DOHH2 (cell line): ENCODE data around the gene ARFIP2.

Source experiments
- H3F3A ChIP-seq: fragments of 200-600 bp; sonication (generic), shearing (Covaris generic); 2 replicates; pipeline ENCODE4 v1.6.0; 2016; ENCODE audit warnings: antibody characterized with exemption, mild to moderate bottlenecking; ENCODE audit not compliant: control insufficient read depth, insufficient read depth
- H3K27ac ChIP-seq: fragments of 200-600 bp; sonication (generic); 2 replicates; pipeline ENCODE4 v1.5.1; 2014; ENCODE audit warnings: low read depth, mild to moderate bottlenecking, low read length, moderate library complexity
- H3K27me3 ChIP-seq: fragments of 200-600 bp; sonication (generic); 2 replicates; pipeline ENCODE4 v1.6.1; 2014; ENCODE audit warnings: mild to moderate bottlenecking, low read length, mixed read lengths; ENCODE audit not compliant: control insufficient read depth
- H3K36me3 ChIP-seq: fragments of 200-600 bp; sonication (generic); 2 replicates; pipeline ENCODE4 v1.6.1; 2014; ENCODE audit warnings: mild to moderate bottlenecking, low read length, moderate library complexity, mixed read lengths; ENCODE audit not compliant: control insufficient read depth
- H3K4me1 ChIP-seq: fragments of 200-600 bp; sonication (generic); 2 replicates; pipeline ENCODE4 v1.6.1; 2014; ENCODE audit warnings: mild to moderate bottlenecking, low read length, mixed read lengths; ENCODE audit not compliant: control insufficient read depth
- H3K4me2 ChIP-seq: fragments of 200-600 bp; sonication (generic); 2 replicates; pipeline ENCODE4 v1.6.0; 2014; ENCODE audit warnings: mild to moderate bottlenecking, low read length, moderate library complexity
- H3K4me3 ChIP-seq: fragments of 200-600 bp; sonication (generic); 2 replicates; pipeline ENCODE4 v1.5.1; 2014; ENCODE audit warnings: mild to moderate bottlenecking, low read length, mixed read lengths
- H3K79me2 ChIP-seq: fragments of 200-600 bp; sonication (generic); 2 replicates; pipeline ENCODE4 v1.6.1; 2014; ENCODE audit warnings: mild to moderate bottlenecking, low read length, mixed read lengths; ENCODE audit not compliant: control insufficient read depth
- H3K9me2 ChIP-seq: fragments of 200-600 bp; sonication (generic); replicated peaks from 2 replicates; pipeline ENCODE4 v1.6.1; 2014; ENCODE audit warnings: mild to moderate bottlenecking, low read length, mixed read lengths; ENCODE audit not compliant: control insufficient read depth
- H3K9me3 ChIP-seq: fragments of 200-600 bp; sonication (generic); 2 replicates; pipeline ENCODE4 v1.6.1; 2014; ENCODE audit warnings: antibody characterized with exemption, low read length, mixed read lengths; ENCODE audit not compliant: control insufficient read depth, insufficient read depth
- H4K20me1 ChIP-seq: fragments of 200-600 bp; sonication (generic); 2 replicates; pipeline ENCODE4 v1.6.0; 2014; ENCODE audit warnings: low read depth, mild to moderate bottlenecking, antibody characterized with exemption, low read length, moderate library complexity; ENCODE audit not compliant: control insufficient read depth, insufficient read depth
- EZH2phosphoT487 ChIP-seq: fragments of 200-600 bp; sonication (generic); IDR thresholded peaks from 2 replicates; pipeline ENCODE4 v1.6.1; 2017; ENCODE audit warnings: borderline replicate concordance, mild to moderate bottlenecking, antibody characterized with exemption, low read length, moderate library complexity, mixed read lengths
- TF ChIP-seq, protein P1 (sequence below): fragments of 200-600 bp; sonication (generic); IDR thresholded peaks from one replicate; pipeline ENCODE4 v1.5.1; 2014; ENCODE audit warnings: antibody characterized with exemption, mild to moderate bottlenecking, low read depth, low read length; ENCODE audit not compliant: poor library complexity, severe bottlenecking

Gene ARFIP2

DNA sequence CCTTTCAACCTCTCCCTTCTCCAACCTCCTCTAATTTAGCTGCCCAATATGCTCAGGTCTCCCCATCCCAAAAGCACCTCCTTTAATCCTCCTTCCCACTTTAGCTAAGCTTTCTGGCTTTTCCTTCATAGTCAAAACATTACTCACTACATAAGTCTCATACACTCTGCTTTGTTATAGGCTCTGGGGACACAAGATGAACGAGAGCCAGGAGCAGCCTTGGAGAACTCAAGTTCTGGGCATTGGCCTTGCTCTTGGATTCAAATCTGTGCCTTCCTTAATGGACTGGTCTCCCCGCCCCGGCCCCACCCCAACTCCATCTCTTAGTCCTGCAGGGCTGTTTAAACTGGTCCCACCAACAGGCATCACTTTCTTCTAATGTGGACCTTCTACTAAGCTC lies 28.9 kb downstream of the ARFIP2 start:
- no peak overlapping the region for H3K27ac ChIP-seq
- TF ChIP-seq, protein P1, sequence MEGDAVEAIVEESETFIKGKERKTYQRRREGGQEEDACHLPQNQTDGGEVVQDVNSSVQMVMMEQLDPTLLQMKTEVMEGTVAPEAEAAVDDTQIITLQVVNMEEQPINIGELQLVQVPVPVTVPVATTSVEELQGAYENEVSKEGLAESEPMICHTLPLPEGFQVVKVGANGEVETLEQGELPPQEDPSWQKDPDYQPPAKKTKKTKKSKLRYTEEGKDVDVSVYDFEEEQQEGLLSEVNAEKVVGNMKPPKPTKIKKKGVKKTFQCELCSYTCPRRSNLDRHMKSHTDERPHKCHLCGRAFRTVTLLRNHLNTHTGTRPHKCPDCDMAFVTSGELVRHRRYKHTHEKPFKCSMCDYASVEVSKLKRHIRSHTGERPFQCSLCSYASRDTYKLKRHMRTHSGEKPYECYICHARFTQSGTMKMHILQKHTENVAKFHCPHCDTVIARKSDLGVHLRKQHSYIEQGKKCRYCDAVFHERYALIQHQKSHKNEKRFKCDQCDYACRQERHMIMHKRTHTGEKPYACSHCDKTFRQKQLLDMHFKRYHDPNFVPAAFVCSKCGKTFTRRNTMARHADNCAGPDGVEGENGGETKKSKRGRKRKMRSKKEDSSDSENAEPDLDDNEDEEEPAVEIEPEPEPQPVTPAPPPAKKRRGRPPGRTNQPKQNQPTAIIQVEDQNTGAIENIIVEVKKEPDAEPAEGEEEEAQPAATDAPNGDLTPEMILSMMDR, result no peak
- TF ChIP-seq EZH2phosphoT487, result no peak
- no peaks in the 10 kb centered on the region for H3F3A ChIP-seq
- no peaks in the 10 kb centered on the region for H4K20me1 ChIP-seq
- no peaks in the 10 kb centered on the region for H3K9me3 ChIP-seq
- H3K4me3 ChIP-seq, result no peak overlapping the region
- H3K36me3 ChIP-seq, result no peaks in the 10 kb centered on the region
- no peaks in the 10 kb centered on the region for H3K9me2 ChIP-seq
- no peaks in the 10 kb centered on the region for H3K79me2 ChIP-seq
- H3K4me2 ChIP-seq, result no peak overlapping the region
- no peaks in the 10 kb centered on the region for H3K4me1 ChIP-seq
- no peaks in the 10 kb centered on the region for H3K27me3 ChIP-seq

DNA sequence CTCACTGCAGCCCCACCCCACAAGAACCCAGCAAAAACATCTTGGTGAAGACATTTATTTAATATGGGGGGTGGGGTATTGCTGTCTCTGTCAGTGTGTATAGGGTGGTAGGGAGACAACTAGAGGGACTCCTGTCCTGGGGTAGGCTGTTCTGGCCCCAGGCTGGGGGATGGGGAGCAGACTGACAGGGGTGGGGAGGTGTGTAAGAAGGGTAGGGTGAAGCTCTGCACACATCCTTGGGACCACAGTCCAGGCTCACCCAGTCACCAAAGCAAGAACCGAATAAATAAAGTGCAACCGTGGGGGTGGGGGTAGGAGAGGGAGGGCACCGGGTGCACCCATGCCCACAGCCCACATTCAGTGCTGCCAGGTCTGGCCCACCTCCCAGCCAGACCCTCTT lies 32.6 kb downstream of the ARFIP2 start:
- no peak for TF ChIP-seq EZH2phosphoT487
- TF ChIP-seq, protein P1, result no peak
- Histone ChIP-seq H3K79me2 (no peaks in the 10 kb centered on the region), H3K4me3 (no peak overlapping the region), H3K27me3 (no peaks in the 10 kb centered on the region), H3K4me2 (no peak overlapping the region), H3K27ac (no peak overlapping the region), H3K9me3 (no peaks in the 10 kb centered on the region), H3K4me1 (no peaks in the 10 kb centered on the region), H3K36me3 (no peaks in the 10 kb centered on the region), H4K20me1 (no peaks in the 10 kb centered on the region), H3K9me2 (no peaks in the 10 kb centered on the region), H3F3A (no peaks in the 10 kb centered on the region)

DNA sequence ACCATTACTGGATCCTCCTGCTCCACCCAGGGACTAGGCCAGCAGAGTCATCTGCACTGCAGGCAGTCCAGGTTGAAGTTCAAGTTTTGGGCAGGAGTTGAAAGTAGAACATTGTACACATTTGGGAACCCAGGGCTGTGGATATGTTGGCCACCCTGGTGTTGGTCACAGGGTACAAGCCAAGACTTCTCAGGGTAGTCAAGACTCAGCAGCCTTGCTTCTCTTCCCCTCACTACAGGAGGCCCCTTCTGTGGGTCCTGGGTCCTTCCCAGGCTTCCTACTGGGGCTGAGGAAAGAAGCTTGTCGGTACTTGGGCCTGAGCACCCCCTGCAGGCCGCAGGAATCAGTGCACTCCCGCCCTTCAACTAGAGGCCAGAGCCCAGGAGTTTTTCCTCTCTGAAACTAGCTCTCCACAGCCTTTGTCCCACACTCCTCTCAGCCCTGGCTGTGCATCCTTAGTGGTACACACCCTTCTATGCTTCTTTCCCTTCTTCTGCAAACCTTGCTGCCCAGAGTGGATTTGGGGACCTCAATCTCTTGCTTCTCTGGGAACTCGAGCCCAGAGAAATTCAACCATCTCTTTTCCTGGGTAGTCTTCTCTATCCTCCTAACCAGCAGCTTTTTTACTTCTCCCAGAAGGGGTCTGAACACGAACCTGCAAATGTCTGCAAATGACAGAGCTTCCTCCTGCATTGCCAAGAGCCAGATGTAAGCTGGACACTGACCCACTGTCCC lies 37.7 kb downstream of the ARFIP2 start:
- no peak overlapping the region for H3K4me3 ChIP-seq
- H3K4me1 ChIP-seq, result peaks cover 6% of the 10 kb centered on the region
- no peak overlapping the region for H3K27ac ChIP-seq
- no peak for TF ChIP-seq EZH2phosphoT487
- TF ChIP-seq, protein P1, result peak; percentile 94
- no peak overlapping the region for H3K4me2 ChIP-seq
- H3K9me2 ChIP-seq, result no peaks in the 10 kb centered on the region
- no peaks in the 10 kb centered on the region for H4K20me1 ChIP-seq
- no peaks in the 10 kb centered on the region for H3K9me3 ChIP-seq
- H3F3A ChIP-seq, result no peaks in the 10 kb centered on the region
- H3K36me3 ChIP-seq, result no peaks in the 10 kb centered on the region
- H3K79me2 ChIP-seq, result no peaks in the 10 kb centered on the region
- H3K27me3 ChIP-seq, result no peaks in the 10 kb centered on the region
